Stimulated activated naive CD8-positive, alpha-beta T cell treated with anti-CD3 and anti-CD28 coated beads, Interleukin-15, Interleukin-2, amounts not matched to agents 100 ng/mL and 50 ng/mL, for 24 hours (primary cell): ENCODE results near the gene NOCT.
"Not testable (repeated sequence)": the region's sequence is repeated elsewhere in the genome, so short reads cannot be mapped to it uniquely, and the experiment has no call there.

Source experiments
- H3K27ac Mint-ChIP-seq: one replicate; pipeline ENCODE4 v1.8.0; 2021; ENCODE audit warnings: mild to moderate bottlenecking, mixed read lengths
- H3K27me3 Mint-ChIP-seq: one replicate; pipeline ENCODE4 v1.8.0; 2021; ENCODE audit warnings: mixed read lengths
- H3K36me3 Mint-ChIP-seq: one replicate; pipeline ENCODE4 v1.8.0; 2021; ENCODE audit warnings: low read depth, mixed read lengths
- H3K4me1 Mint-ChIP-seq: one replicate; pipeline ENCODE4 v1.8.0; 2021; ENCODE audit warnings: low read depth, mixed read lengths
- H3K4me3 Mint-ChIP-seq: one replicate; pipeline ENCODE4 v1.8.0; 2021; ENCODE audit warnings: mild to moderate bottlenecking, mixed read lengths
- H3K9me3 Mint-ChIP-seq: one replicate; pipeline ENCODE4 v1.8.0; 2021; ENCODE audit warnings: mixed read lengths

NOCT gene

DNA sequence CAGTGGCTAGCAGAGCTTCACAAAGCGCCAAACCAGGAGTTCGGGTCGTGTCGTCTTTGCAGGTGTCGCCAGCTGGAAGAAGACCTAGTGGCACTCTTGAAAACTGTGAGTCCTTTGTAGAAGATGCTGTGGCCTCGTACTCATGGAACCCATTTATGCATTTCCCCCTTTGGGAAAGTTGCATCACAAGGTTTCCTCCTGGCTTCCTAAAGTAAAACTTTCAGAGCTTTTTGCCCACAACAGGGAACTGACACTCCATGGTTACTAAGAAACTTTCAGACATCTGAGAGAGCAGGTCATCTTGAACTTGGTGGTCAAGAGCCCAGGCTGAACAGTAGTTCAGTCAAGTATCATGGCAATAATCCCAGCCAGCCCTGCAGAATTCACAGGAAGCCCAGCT is 15.9 kb upstream of the NOCT start:
- H3K36me3 Mint-ChIP-seq = no peaks in the 10 kb centered on the region

DNA sequence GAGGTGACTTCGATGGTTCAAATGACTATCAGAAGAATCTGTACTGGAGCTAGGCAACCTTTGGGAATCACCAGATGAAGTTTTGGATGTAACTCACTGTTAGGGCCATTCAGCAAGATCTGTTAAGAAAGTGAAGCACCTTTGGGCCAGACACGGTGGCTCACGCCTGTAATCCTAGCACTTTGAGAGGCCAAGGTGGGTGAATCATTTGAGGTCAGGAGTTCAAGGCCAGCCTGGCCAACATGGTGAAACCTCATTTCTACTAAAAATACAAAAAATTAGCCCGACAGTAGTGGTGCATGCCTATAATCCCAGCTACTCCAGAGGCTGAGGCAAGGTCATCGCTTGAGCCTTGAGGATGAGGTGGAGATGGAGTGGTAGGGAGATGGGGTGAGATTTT is 15.4 kb upstream of the NOCT start:
- H3K4me3 Mint-ChIP-seq, H3K27me3 Mint-ChIP-seq, H3K36me3 Mint-ChIP-seq, H3K4me1 Mint-ChIP-seq, H3K27ac Mint-ChIP-seq, H3K9me3 Mint-ChIP-seq: not testable (repeated sequence)

More for the DNA sequence above, 15.9 kb upstream of the NOCT start:
- Mint-ChIP-seq H3K27ac (no peak overlapping the region), H3K4me3 (no peak overlapping the region), H3K9me3 (no peaks in the 10 kb centered on the region), H3K27me3 (no peaks in the 10 kb centered on the region), H3K4me1 (no peaks in the 10 kb centered on the region)

DNA sequence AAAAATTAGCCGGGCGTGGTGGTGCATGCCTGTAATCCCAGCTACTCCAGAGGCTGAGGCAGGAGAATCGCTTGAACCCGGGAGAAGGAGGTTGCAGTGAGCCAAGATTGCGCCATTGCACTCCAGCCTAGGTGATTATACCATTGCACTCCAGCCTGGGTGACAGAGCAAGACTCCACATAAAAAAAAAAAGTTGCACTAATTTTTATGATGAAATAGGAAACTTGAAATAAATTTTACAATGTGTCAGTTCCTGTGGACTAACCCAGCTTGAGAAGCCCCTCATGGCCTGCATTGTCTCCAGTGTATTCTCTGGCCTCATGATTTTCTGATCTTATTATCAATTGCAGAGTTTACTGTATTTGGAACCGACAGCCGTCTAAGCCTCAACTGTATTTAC is 14.2 kb upstream of the NOCT start:
- not testable (repeated sequence) for H3K36me3 Mint-ChIP-seq, H3K27me3 Mint-ChIP-seq, H3K4me1 Mint-ChIP-seq, H3K9me3 Mint-ChIP-seq, H3K27ac Mint-ChIP-seq, H3K4me3 Mint-ChIP-seq

DNA sequence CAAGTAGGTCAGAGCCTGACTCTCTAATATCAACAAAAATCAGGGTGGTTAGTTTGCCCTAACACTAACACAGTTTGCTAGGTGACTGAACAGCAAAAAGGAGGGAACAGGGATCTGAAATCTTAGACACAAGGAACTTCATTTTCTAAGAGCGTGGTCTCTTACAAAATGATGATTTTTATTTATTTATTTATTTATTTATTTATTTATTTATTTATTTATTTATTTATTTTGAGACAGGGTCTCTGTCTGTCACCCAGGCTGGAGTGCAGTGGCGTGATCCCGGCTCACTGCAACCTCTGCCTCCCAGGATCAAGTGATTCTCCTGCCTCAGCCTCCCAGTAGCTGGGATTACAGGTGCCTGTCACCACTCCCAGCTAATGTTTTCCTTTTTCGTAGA is 11.9 kb upstream of the NOCT start:
- H3K9me3 Mint-ChIP-seq, H3K27ac Mint-ChIP-seq, H3K27me3 Mint-ChIP-seq, H3K4me1 Mint-ChIP-seq, H3K36me3 Mint-ChIP-seq, H3K4me3 Mint-ChIP-seq: not testable (repeated sequence)

DNA sequence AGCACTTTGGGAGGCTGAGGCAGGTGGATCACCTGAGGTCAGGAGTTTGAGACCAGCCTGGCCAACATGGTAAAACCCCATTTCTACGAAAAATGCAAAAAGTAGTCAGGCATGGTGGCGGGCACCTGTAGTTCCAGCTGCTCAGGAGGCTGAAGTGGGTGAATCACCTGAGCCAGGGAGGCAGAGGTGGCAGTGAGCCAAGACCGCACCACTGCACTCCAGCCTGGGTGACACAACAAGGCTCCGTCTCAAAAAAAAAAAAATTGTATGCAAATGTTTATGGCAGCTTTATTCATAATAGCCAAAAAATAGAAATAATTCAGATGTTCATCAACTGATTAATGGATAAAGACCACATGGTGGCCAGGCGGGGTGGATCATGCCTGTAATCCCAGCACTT is 9.8 kb upstream of the NOCT start:
- Mint-ChIP-seq H3K4me1 (no peaks in the 10 kb centered on the region), H3K27ac (no peak overlapping the region), H3K36me3 (no peaks in the 10 kb centered on the region), H3K4me3 (no peak overlapping the region), H3K27me3 (no peaks in the 10 kb centered on the region), H3K9me3 (no peaks in the 10 kb centered on the region)

DNA sequence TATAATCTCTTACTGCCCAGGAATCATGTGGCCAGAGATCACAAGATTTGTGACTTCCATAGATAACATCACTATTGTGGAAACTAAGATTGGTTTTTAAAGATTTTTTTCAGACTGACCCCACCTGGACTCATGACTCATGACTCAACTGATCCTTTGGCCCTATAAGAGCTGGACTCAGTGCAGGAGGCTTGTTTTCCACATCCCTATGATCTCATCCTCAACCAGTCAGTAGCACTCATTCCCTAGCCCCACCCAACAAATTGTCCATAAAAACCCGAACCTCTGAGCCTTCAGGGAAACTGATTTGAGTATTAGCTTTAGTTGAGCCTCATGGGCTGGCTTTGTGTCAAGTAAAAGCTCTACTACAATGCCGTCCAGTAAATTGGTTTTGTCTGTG is 7.9 kb upstream of the NOCT start:
- H3K4me3 Mint-ChIP-seq = no peak overlapping the region
- H3K27me3 Mint-ChIP-seq = no peaks in the 10 kb centered on the region

DNA sequence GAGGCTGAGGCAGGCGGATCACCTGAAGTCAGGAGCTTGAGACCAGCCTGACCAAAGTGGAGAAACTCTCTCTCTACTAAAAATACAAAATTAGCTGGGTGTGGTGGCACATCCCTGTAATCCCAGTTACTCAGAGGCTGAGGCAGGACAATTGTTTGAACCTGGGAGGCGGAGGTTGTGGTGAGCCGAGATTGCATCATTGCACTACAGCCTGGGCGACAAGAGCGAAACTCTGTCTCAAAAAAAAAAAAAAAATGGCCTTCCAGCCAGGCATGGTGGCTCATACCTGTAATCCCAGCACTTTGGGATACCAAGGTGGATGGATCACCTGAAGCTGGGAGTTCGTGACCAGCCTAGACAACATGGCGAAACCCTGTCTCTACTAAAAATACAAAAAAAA is 7.3 kb upstream of the NOCT start:
- H3K4me3 Mint-ChIP-seq, H3K4me1 Mint-ChIP-seq, H3K36me3 Mint-ChIP-seq, H3K27me3 Mint-ChIP-seq, H3K9me3 Mint-ChIP-seq, H3K27ac Mint-ChIP-seq: not testable (repeated sequence)

More for the DNA sequence above, 7.9 kb upstream of the NOCT start:
- Mint-ChIP-seq H3K4me1 (no peaks in the 10 kb centered on the region), H3K9me3 (no peaks in the 10 kb centered on the region), H3K36me3 (no peaks in the 10 kb centered on the region), H3K27ac (no peak overlapping the region)

DNA sequence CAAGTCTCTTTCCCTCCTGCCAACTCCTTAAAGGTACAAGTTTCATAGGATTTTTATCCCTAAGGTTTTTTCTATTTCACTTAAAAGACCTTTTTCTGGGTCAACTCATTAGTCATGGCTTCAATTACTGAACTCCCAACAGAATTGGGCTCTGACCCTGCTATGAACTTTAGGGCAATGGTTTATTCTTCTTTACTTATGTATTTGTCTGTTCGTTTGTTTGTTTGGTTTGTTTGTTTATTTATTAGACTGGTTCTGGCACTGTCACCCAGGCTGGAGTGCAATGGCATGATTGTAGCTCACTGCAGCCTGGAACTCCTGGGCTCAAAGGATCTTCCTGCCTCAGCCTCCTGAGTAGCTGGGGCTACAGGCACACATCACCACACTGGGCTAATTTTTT is 5.9 kb upstream of the NOCT start:
- no peak overlapping the region for H3K27ac Mint-ChIP-seq
- H3K4me1 Mint-ChIP-seq = peaks cover 12% of the 10 kb centered on the region
- no peak overlapping the region for H3K4me3 Mint-ChIP-seq
- H3K9me3 Mint-ChIP-seq = no peaks in the 10 kb centered on the region
- no peaks in the 10 kb centered on the region for H3K27me3 Mint-ChIP-seq
- no peaks in the 10 kb centered on the region for H3K36me3 Mint-ChIP-seq

DNA sequence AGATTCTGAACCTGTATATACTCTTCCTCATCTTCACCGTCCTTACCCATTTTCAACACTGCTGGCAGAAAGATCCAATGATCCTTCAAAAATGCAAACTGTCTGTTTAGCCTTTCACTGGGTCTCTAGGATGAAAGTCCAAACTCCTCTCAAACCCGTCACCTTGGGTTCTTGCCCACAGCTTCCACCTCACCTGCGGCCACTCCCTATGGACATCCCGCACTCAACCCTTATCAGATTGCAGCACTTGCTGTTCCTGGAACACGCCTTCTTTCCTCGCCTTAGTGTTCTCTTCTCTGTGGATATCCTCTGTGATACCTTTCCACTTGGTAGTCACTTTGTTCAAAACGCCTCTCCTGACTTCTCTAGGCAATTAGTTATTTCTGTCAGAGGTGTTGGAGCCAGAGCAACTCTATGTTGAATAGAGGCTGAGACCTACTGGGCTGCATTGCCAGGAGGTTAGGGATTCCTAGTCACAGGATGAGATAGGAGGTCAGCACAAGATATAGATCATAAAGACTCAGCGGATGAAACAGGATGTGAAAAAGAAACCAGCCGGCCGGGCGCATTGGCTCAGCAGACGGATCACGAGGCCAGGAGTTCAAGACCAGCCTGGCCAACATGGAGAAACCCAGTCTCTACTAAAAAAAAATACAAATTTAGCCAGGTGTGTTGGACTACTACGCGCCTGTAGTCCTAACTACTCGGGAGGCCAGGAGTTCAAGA is 4.2 kb upstream of the NOCT start:
- Mint-ChIP-seq H3K27ac (no peak overlapping the region), H3K9me3 (no peaks in the 10 kb centered on the region), H3K36me3 (no peaks in the 10 kb centered on the region), H3K27me3 (no peaks in the 10 kb centered on the region), H3K4me3 (no peak overlapping the region), H3K4me1 (peaks cover 18% of the 10 kb centered on the region)

DNA sequence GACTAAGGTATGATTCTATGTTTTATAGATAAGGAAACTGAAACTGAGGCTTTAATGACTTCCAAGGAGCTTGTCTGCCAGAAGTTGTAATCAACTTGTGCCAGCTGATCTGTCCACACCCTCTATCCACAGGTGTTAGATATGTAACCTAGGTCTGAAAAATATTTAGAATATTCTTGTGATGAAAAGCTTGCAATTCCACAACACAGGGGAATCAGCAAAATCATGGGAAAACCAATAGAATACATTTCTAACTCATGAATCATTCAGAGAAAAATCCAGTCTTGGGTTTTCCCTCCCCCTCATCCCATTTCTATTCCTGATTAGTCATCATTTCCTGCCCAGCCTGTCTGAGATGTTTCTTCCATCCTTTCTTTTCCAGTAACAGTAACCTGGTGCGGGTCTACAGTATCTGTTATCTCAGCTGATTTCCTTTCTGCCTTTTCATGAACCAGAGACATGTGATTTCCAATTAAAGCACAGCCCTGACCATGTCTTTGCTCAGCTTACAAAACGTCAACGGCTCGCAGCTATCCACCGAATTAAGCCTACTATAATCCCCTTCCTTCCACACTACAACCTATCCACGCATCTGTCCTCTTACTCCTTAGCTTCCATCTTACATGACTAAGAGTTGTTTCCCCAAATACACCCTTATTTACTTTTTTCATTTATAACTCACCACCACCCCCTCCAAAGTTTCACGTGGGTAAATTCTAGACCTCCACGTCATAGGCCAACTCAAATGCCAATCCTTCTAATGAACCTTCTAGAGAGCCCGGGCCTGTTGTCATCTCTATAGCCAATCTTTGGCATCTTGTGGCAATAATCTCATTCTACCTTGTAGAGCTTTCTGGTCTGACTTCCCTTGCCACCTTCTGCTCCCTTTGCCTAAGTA is 961 bp upstream of the NOCT start:
- Mint-ChIP-seq H3K4me3 (peak overlapping the region; percentile 82), H3K4me1 (peaks cover 39% of the 10 kb centered on the region), H3K27me3 (no peaks in the 10 kb centered on the region)

DNA sequence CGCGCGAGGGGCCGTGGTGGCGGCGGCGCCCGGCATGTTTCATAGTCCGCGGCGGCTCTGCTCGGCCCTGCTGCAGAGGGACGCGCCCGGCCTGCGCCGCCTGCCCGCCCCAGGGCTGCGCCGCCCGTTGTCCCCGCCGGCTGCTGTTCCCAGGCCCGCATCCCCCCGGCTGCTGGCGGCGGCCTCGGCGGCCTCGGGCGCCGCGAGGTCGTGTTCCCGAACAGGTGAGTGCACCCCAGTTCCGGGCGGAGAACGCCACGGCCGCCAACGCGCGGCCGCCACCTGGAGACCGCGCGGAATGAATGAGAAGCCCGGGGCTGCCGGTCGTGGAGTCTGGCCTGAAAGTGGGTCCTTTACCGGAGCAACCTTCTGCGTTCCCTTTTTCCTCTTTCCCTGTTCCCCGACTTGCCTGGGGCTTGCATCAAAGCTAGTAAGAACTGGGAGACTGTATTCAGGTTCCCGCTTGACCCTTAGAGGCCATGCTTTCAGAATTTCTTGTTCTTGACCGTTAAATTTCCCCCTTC is 429 bp downstream of the NOCT start:
- Mint-ChIP-seq H3K4me1 (peaks cover 48% of the 10 kb centered on the region), H3K27ac (peak overlapping the region; percentile 89), H3K27me3 (no peaks in the 10 kb centered on the region)

More for the DNA sequence above, 961 bp upstream of the NOCT start:
- no peaks in the 10 kb centered on the region for H3K9me3 Mint-ChIP-seq
- H3K27ac Mint-ChIP-seq = peak overlapping the region; percentile 99
- peaks cover 15% of the 10 kb centered on the region for H3K36me3 Mint-ChIP-seq

DNA sequence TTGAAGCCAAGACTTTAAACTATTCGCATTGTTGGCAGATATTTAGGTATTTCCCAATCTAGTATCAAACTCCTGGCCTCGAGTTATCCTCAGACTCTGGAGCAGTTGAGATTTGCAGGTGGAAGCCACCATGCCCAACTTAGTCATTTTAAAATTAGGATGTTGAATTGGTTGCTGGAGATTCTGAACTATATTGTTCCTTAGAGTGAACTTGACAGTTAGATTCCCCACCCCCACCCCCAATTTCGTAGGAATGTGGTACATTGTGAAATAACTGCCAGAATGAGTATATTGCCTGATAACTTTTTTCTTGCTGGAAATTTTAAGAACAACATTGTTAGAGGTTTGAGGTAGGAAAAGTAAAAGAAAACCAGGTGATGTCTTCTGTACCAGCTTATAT is 2.3 kb downstream of the NOCT start:
- Mint-ChIP-seq H3K27me3 (no peaks in the 10 kb centered on the region), H3K36me3 (peaks cover 26% of the 10 kb centered on the region), H3K4me3 (peak overlapping the region; percentile 69), H3K27ac (no peak overlapping the region), H3K9me3 (no peaks in the 10 kb centered on the region), H3K4me1 (peaks cover 52% of the 10 kb centered on the region)

More for the DNA sequence above, 429 bp downstream of the NOCT start:
- H3K36me3 Mint-ChIP-seq = peaks cover 21% of the 10 kb centered on the region
- H3K9me3 Mint-ChIP-seq = no peaks in the 10 kb centered on the region
- H3K4me3 Mint-ChIP-seq = peak overlapping the region; percentile 94

DNA sequence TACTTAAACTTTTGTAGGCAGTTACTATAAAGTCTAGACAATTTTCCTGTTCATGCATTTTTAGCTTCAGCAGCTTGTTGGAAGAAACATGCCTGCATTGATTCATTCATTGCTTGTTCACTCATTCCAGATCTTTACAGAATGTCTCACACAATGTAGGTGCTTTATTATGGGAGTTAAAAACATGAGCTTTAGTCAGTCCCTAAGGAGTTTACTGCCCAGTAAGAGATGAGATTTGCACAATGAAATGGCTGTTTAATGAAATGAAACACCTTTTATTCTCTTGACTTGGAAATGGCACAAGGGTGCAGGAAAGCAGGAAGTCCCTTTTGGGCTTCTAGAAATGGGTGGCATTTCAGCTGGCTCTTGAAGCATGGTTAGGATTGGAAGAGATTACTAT is 2.9 kb downstream of the NOCT start:
- Mint-ChIP-seq H3K9me3 (no peaks in the 10 kb centered on the region), H3K4me1 (peaks cover 52% of the 10 kb centered on the region), H3K36me3 (peaks cover 32% of the 10 kb centered on the region), H3K27me3 (no peaks in the 10 kb centered on the region), H3K27ac (no peak overlapping the region), H3K4me3 (peak overlapping the region; percentile 69)

DNA sequence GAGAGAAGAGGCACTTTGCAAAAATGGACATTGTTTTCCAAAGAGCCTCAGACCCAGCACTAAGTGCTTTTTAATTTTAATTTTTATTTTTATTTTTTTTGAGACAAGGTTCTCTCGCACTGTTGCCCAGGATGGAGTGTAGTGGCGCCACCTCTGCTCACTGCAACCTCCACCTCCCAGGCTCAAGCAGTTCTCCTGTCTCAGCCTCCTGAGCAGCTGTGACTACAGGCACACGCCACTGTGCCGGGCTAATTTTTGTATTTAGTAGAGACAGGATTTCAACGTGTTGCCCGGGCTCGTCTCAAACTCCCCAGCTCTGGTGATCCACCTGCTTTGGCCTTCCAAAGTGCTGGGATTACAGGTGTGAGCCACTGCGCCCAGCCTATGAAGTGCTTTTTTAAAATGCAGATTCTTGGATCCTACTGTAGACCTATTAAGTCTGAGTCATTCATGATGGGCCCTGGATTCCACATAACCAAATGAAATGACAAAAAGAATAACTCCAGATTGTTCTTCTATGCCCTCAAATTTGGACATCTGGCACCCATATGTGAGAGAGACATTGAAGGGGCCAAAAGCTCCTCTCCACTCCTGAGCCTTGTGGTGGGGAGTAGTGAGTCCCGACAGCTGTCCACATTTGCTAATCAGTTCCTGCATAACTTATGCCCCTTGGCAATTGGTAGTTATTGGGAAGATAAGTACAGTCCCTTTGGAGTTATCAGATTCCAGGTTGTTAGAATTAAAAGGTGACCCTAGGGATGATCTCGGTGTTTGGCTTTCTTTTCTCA is 3.6 kb downstream of the NOCT start:
- peaks cover 36% of the 10 kb centered on the region for H3K36me3 Mint-ChIP-seq
- H3K4me3 Mint-ChIP-seq = peak overlapping the region; percentile 69
- H3K9me3 Mint-ChIP-seq = no peaks in the 10 kb centered on the region
- no peaks in the 10 kb centered on the region for H3K27me3 Mint-ChIP-seq
- no peak overlapping the region for H3K27ac Mint-ChIP-seq
- H3K4me1 Mint-ChIP-seq = peaks cover 45% of the 10 kb centered on the region

DNA sequence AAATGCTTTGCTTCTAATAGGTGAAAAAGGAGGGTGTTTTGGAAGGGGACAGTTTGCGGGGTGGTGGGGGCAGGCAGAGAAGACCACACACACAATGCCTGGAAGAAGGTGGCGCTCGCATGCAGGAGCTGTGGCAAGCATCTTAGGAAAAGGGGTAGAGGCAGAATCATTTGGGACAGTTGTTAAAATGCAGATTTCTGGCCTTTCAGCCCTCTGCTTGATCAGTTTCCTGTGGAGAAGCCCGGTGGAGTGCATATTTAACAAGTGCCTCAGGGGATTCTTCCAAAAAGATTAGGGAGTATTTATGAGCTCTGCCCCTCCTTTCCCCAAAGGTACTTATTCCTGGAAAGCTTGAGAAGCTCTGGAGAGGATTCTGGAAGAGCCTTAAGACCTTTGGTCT is 4.8 kb downstream of the NOCT start:
- Mint-ChIP-seq H3K4me3 (no peak overlapping the region), H3K9me3 (no peaks in the 10 kb centered on the region), H3K4me1 (peaks cover 34% of the 10 kb centered on the region)

More for the DNA sequence above, 4.8 kb downstream of the NOCT start:
- Mint-ChIP-seq H3K27ac (no peak overlapping the region), H3K27me3 (no peaks in the 10 kb centered on the region), H3K36me3 (peaks cover 40% of the 10 kb centered on the region)
